22Rv1 (cell line): Measurements from ENCODE around the gene CCDC188.

ENCODE experiments used
- ZFX ChIP-seq: fragments of 450-650 bp; IDR thresholded peaks from 2 replicates; pipeline ENCODE4 v1.6.1; 2017; ENCODE audit warnings: antibody characterized with exemption, borderline replicate concordance
- TF ChIP-seq, protein P1 (sequence below): fragments of 450-650 bp; IDR thresholded peaks from 2 replicates; pipeline ENCODE4 v1.5.1; 2017; ENCODE audit warnings: mild to moderate bottlenecking

DNA sequence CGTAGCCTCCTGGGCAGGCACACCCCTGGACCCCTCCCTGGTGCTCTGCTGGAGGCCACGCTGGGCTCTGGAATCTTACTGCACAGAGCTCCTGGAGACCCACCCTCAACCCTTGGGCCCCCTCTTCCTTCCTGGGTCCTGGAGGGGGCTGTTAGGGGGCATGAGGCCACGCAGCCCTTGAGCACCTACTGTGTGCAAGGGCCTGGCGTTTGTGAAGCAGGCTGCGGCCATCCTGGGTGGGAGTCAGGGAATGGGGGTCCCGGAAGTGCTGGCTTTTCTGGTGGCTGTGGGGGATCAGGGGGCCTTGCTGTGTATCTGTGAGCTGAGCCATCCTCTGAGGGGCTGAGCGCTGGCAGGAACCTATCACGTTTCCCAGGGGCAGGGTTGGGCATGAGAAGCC lies 40.9 kb upstream of the CCDC188 start:
- TF ChIP-seq, protein P1, sequence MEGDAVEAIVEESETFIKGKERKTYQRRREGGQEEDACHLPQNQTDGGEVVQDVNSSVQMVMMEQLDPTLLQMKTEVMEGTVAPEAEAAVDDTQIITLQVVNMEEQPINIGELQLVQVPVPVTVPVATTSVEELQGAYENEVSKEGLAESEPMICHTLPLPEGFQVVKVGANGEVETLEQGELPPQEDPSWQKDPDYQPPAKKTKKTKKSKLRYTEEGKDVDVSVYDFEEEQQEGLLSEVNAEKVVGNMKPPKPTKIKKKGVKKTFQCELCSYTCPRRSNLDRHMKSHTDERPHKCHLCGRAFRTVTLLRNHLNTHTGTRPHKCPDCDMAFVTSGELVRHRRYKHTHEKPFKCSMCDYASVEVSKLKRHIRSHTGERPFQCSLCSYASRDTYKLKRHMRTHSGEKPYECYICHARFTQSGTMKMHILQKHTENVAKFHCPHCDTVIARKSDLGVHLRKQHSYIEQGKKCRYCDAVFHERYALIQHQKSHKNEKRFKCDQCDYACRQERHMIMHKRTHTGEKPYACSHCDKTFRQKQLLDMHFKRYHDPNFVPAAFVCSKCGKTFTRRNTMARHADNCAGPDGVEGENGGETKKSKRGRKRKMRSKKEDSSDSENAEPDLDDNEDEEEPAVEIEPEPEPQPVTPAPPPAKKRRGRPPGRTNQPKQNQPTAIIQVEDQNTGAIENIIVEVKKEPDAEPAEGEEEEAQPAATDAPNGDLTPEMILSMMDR, result no peak
- no peak for TF ChIP-seq ZFX
